ENCODE results near the gene G6PC2.
"Not testable (repeated sequence)": the region's sequence is repeated elsewhere in the genome, so short reads cannot be mapped to it uniquely, and the experiment has no call there.

The G6PC2 gene

GRCh38 chr2:168903888-168904287 is 2.8 kb downstream of the G6PC2 start:
- no peak for DNase-seq (ENCODE audit: extremely low read depth in 1 of 2, low read depth in 1 of 2)

GRCh38 chr2:168904358-168904757 is 3.3 kb downstream of the G6PC2 start:
- DNase-seq (ENCODE audit: extremely low read depth in 1 of 2, low read depth in 1 of 2) = no peak

GRCh38 chr2:168907940-168908662 is 7.0 kb downstream of the G6PC2 start:
- no peak for DNase-seq (ENCODE audit: extremely low read depth in 1 of 2, low read depth in 1 of 2)

GRCh38 chr2:168910330-168910729 is 9.2 kb downstream of the G6PC2 start:
- no peak for DNase-seq (ENCODE audit: extremely low read depth in 1 of 2, low read depth in 1 of 2)

- DNase-seq (ENCODE audit: extremely low read depth in 1 of 2, low read depth in 1 of 2) = no peak
Measured at GRCh38 chr2:168912466-168912865, 11.4 kb downstream of the G6PC2 start.

GRCh38 chr2:168912901-168913369 is 11.8 kb downstream of the G6PC2 start:
- no peak for DNase-seq (ENCODE audit: extremely low read depth in 1 of 2, low read depth in 1 of 2)

GRCh38 chr2:168913495-168913894 is 12.4 kb downstream of the G6PC2 start:
- no peak for DNase-seq (ENCODE audit: extremely low read depth in 1 of 2, low read depth in 1 of 2)

GRCh38 chr2:168915441-168916330 is 14.6 kb downstream of the G6PC2 start:
- no peak for DNase-seq (ENCODE audit: extremely low read depth in 1 of 2, low read depth in 1 of 2)

GRCh38 chr2:168916331-168916675 is 15.2 kb downstream of the G6PC2 start:
- no peak for DNase-seq (ENCODE audit: extremely low read depth in 1 of 2, low read depth in 1 of 2)

GRCh38 chr2:168920504-168921157 is 19.5 kb downstream of the G6PC2 start:
- DNase-seq (ENCODE audit: extremely low read depth in 1 of 2, low read depth in 1 of 2) = no peak

GRCh38 chr2:168926621-168927386 is 25.7 kb downstream of the G6PC2 start:
- no peak for DNase-seq (ENCODE audit: extremely low read depth in 1 of 2, low read depth in 1 of 2)

GRCh38 chr2:168928113-168928831 is 27.2 kb downstream of the G6PC2 start:
- DNase-seq (ENCODE audit: extremely low read depth in 1 of 2, low read depth in 1 of 2) = no peak

- no peak for DNase-seq (ENCODE audit: extremely low read depth in 1 of 2, low read depth in 1 of 2)
Measured at GRCh38 chr2:168929031-168929430, 27.9 kb downstream of the G6PC2 start.

GRCh38 chr2:168930242-168930641 is 29.2 kb downstream of the G6PC2 start:
- DNase-seq (ENCODE audit: extremely low read depth in 1 of 2, low read depth in 1 of 2) = no peak

- not testable (repeated sequence) for DNase-seq (ENCODE audit: extremely low read depth in 1 of 2, low read depth in 1 of 2)
Measured at GRCh38 chr2:168932174-168932573, 31.1 kb downstream of the G6PC2 start.

- DNase-seq (ENCODE audit: extremely low read depth in 1 of 2, low read depth in 1 of 2) = no peak
Measured at GRCh38 chr2:168934826-168935225, 33.7 kb downstream of the G6PC2 start.

- no peak for DNase-seq (ENCODE audit: extremely low read depth in 1 of 2, low read depth in 1 of 2)
Measured at GRCh38 chr2:168935810-168936581, 34.9 kb downstream of the G6PC2 start.

GRCh38 chr2:168939061-168939460 is 38.0 kb downstream of the G6PC2 start:
- DNase-seq (ENCODE audit: extremely low read depth in 1 of 2, low read depth in 1 of 2) = no peak

GRCh38 chr2:168939918-168940317 is 38.8 kb downstream of the G6PC2 start:
- DNase-seq (ENCODE audit: extremely low read depth in 1 of 2, low read depth in 1 of 2) = no peak

All from activated CD8-positive, alpha-beta memory T cell treated with anti-CD3 and anti-CD28 coated beads for 1 hour (primary cell).